Tibial nerve (tissue), 4 donors: ENCODE measurements around the gene C11orf87. TPM values are rescaled to one million over a fixed set of nuclear protein-coding genes. Genes with fewer than 3 reads are reported as not detected.

Experiments used
- DNase-seq, 2 donors: peaks; one replicate each; pipeline ENCODE4 v3.0.0-alpha.2; 2019; ENCODE audit warnings: low spot score in 2 of 2
- H3K27ac ChIP-seq, 4 donors: fragments of 200-600 bp; sonication (generic) in 3 of 4; one replicate each; pipeline ENCODE4 v1.5.1; 2017 to 2019; ENCODE audit warnings: mild to moderate bottlenecking in 1 of 4
- H3K27me3 ChIP-seq, 2 donors: fragments of 200-600 bp; sonication (generic) in 1 of 2; one replicate each; pipeline versions ENCODE4 v1.5.1 to v1.6.0; 2017 to 2019
- H3K36me3 ChIP-seq, 3 donors: fragments of 200-600 bp; sonication (generic); one replicate each; pipeline ENCODE4 v1.5.1; 2018 to 2019
- H3K4me1 ChIP-seq, 4 donors: fragments of 200-600 bp; sonication (generic) in 3 of 4; one replicate each; pipeline ENCODE4 v1.5.1; 2017 to 2019
- H3K4me3 ChIP-seq, 4 donors: fragments of 200-600 bp; sonication (generic) in 3 of 4; one replicate each; pipeline ENCODE4 v1.5.1; 2017 to 2019; ENCODE audit warnings: mild to moderate bottlenecking in 1 of 4, moderate library complexity in 1 of 4
- H3K9me3 ChIP-seq, 4 donors: fragments of 200-600 bp; sonication (generic) in 3 of 4; one replicate each; pipeline ENCODE4 v1.5.1; 2017 to 2019
- CTCF ChIP-seq, 5 experiments: fragments of 200-600 bp in 3 of 5; fragments of 450-650 bp in 2 of 5; sonication (generic) in 3 of 5; IDR thresholded peaks; one replicate each; pipeline ENCODE4 v1.5.1; 2016 to 2019; ENCODE audit warnings: antibody characterized with exemption in 5 of 5, mild to moderate bottlenecking in 3 of 5, moderate library complexity in 2 of 5
- EP300 ChIP-seq, 2 donors: sonication (generic); formaldehyde crosslinking; IDR thresholded peaks; one replicate each; pipeline ENCODE4 v1.6.1; 2017; ENCODE audit warnings: antibody characterized with exemption in 2 of 2, mild to moderate bottlenecking in 1 of 2
- POLR2A ChIP-seq, 2 donors: fragments of 450-650 bp; IDR thresholded peaks; one replicate each; pipeline ENCODE4 v1.6.1; 2017; ENCODE audit warnings: antibody characterized with exemption in 2 of 2, mild to moderate bottlenecking in 2 of 2, moderate library complexity in 2 of 2
- WGBS, 2 donors: methylation state at CpG; one replicate each; pipeline ENCODE4 v1.1.5; 2018; 5-methylcytosine and 5-hydroxymethylcytosine counted together
- total RNA-seq, 4 donors: library from RNA; depleted of rRNA; stranded (reverse); fragments of >200 nt; gene quantifications; one replicate each; pipeline ENCODE4 v1.1.0, GENCODE V29; 2016

C11orf87 gene
- total RNA-seq, 4 donors from 2014 or later = 0.21 to 0.87 TPM; not detected in 2

GRCh38 chr11:109425554-109425953 lies 3.6 kb downstream of the C11orf87 start:
- Histone ChIP-seq H3K9me3 (no peaks in the 10 kb centered on the region), H3K4me3 (no peak overlapping the region), H3K27ac (no peak overlapping the region), H3K27me3 (peaks cover 0 to 34% of the 10 kb centered on the region in 2 donors), H3K4me1 (peaks cover 0 to 24% (median 0%) of the 10 kb centered on the region in 4 donors), H3K36me3 (no peaks in the 10 kb centered on the region)
- TF ChIP-seq EP300 (IDR thresholded peaks at IDR 0.05) (no peak), CTCF (IDR thresholded peaks at IDR 0.05) (no peak), POLR2A (IDR thresholded peaks at IDR 0.05) (no peak)
- no peak for DNase-seq
- 51 to 64% methylated on average over 2 of the region's 2 CpGs for WGBS, 2 donors

- DNase-seq = no peak
- H3K27ac ChIP-seq = no peak overlapping the region
- H3K27me3 ChIP-seq = peaks cover 0 to 30% of the 10 kb centered on the region in 2 donors
- H3K4me1 ChIP-seq = peaks cover 0 to 24% (median 0%) of the 10 kb centered on the region in 4 donors
- H3K36me3 ChIP-seq = no peaks in the 10 kb centered on the region
- no peak overlapping the region for H3K4me3 ChIP-seq
- TF ChIP-seq POLR2A (IDR thresholded peaks at IDR 0.05) (no peak), CTCF (IDR thresholded peaks at IDR 0.05) (no peak), EP300 (IDR thresholded peaks at IDR 0.05) (no peak)
- 69 to 77% methylated on average over 4 of the region's 4 CpGs for WGBS, 2 donors
- H3K9me3 ChIP-seq = no peaks in the 10 kb centered on the region
These were observed 4.7 kb downstream of the C11orf87 start for GRCh38 chr11:109426442-109427240.

GRCh38 chr11:109432105-109432504 lies 10.1 kb downstream of the C11orf87 start:
- Histone ChIP-seq H3K4me1 (no peaks in the 10 kb centered on the region), H3K36me3 (no peaks in the 10 kb centered on the region), H3K27ac (no peak overlapping the region), H3K4me3 (no peak overlapping the region), H3K27me3 (no peaks in the 10 kb centered on the region), H3K9me3 (no peaks in the 10 kb centered on the region)
- no peak for TF ChIP-seq CTCF (IDR thresholded peaks at IDR 0.05)
- no peak for TF ChIP-seq EP300 (IDR thresholded peaks at IDR 0.05)
- TF ChIP-seq POLR2A (IDR thresholded peaks at IDR 0.05) = no peak
- WGBS, 2 donors = 71 to 84% methylated on average over 3 of the region's 3 CpGs
- DNase-seq = no peak

GRCh38 chr11:109433753-109434256 lies 11.8 kb downstream of the C11orf87 start:
- Histone ChIP-seq H3K36me3 (no peaks in the 10 kb centered on the region), H3K9me3 (no peaks in the 10 kb centered on the region), H3K4me1 (no peaks in the 10 kb centered on the region), H3K27ac (no peak overlapping the region), H3K4me3 (no peak overlapping the region), H3K27me3 (no peaks in the 10 kb centered on the region)
- WGBS, 2 donors = 61 to 70% methylated on average over 3 of the region's 3 CpGs
- DNase-seq = no peak
- TF ChIP-seq POLR2A (IDR thresholded peaks at IDR 0.05) = no peak
- no peak for TF ChIP-seq EP300 (IDR thresholded peaks at IDR 0.05)
- TF ChIP-seq CTCF (IDR thresholded peaks at IDR 0.05) = no peak

- Histone ChIP-seq H3K4me3 (no peak overlapping the region), H3K27me3 (no peaks in the 10 kb centered on the region), H3K4me1 (no peaks in the 10 kb centered on the region), H3K36me3 (no peaks in the 10 kb centered on the region), H3K9me3 (no peaks in the 10 kb centered on the region), H3K27ac (no peak overlapping the region)
- TF ChIP-seq CTCF (IDR thresholded peaks at IDR 0.05) (no peak), POLR2A (IDR thresholded peaks at IDR 0.05) (no peak), EP300 (IDR thresholded peaks at IDR 0.05) (no peak)
- no peak for DNase-seq
- 80 to 88% methylated on average over 3 of the region's 3 CpGs for WGBS, 2 donors
These were observed 13.2 kb downstream of the C11orf87 start for GRCh38 chr11:109435121-109435742.
